Astrocyte of the spinal cord (primary cell): ENCODE data around the gene TPP1.
A peak's percentile ranks its signal among the peaks of the same experiment; 100 is the strongest.

ENCODE experiments used
- DNase-seq: peaks from one replicate; pipeline ENCODE4 v3.0.0; 2011; ENCODE audit warnings: low read depth, low spot score
- H3K4me3 ChIP-seq: 2 replicates; pipeline ENCODE4 v1.5.1; 2011; ENCODE audit warnings: low read depth, mild to moderate bottlenecking, low read length, moderate library complexity
- in situ Hi-C: cut with HindIII; loops from 2 replicates; pipeline ENCODE4 v1.10.0; 2017; ENCODE audit warnings: low sequenced_read_pairs
- TF ChIP-seq, protein P1 (sequence below): IDR thresholded peaks from 2 replicates; pipeline ENCODE4 v1.5.1; 2012; ENCODE audit warnings: low read depth, mild to moderate bottlenecking, low read length, inconsistent platforms

TPP1 gene

DNA sequence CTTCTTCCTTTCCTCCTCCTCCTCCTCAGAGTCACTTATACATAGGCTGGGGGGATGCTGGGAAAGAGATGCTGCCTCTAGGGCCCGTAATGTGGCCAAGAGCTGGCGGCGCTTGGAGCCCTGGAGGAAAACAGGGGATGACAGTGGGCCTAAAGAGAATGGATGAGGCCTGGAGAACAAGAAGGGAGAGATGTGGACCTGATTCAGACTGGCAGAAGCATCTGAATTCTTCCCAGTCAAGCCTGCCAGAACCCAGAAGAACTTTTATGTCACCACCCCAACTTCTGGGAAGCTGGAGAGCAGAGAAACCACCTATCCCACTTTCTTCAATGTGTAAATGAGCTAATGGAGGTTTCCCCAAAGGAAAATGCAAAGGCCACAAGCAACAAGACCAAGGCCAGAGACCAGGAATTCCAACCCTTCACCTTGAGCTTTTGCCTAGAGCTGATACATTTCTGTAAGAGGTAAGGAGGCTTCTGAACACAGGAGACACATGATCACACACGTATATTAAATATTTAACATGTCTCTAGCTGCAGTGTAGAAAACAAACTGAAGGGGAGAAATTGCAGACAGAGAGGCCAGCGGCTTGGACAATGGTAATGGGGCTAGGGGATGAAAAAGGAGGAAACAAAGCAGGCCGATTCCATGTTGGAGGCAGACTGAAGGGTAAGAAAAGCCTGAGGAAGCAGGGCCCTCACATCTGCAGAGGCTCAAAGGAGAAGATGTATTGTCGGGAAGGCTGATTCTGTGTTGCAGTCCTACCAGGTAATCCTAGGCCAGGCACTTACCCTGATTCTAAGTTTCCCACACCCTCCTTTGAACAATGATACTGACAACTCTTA is 16.9 kb downstream of the TPP1 start:
- TF ChIP-seq, protein P1, sequence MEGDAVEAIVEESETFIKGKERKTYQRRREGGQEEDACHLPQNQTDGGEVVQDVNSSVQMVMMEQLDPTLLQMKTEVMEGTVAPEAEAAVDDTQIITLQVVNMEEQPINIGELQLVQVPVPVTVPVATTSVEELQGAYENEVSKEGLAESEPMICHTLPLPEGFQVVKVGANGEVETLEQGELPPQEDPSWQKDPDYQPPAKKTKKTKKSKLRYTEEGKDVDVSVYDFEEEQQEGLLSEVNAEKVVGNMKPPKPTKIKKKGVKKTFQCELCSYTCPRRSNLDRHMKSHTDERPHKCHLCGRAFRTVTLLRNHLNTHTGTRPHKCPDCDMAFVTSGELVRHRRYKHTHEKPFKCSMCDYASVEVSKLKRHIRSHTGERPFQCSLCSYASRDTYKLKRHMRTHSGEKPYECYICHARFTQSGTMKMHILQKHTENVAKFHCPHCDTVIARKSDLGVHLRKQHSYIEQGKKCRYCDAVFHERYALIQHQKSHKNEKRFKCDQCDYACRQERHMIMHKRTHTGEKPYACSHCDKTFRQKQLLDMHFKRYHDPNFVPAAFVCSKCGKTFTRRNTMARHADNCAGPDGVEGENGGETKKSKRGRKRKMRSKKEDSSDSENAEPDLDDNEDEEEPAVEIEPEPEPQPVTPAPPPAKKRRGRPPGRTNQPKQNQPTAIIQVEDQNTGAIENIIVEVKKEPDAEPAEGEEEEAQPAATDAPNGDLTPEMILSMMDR, result no peak
- peak overlapping the region; percentile 62 for H3K4me3 ChIP-seq
- in situ Hi-C loops, result no loop called here
- no peak for DNase-seq

DNA sequence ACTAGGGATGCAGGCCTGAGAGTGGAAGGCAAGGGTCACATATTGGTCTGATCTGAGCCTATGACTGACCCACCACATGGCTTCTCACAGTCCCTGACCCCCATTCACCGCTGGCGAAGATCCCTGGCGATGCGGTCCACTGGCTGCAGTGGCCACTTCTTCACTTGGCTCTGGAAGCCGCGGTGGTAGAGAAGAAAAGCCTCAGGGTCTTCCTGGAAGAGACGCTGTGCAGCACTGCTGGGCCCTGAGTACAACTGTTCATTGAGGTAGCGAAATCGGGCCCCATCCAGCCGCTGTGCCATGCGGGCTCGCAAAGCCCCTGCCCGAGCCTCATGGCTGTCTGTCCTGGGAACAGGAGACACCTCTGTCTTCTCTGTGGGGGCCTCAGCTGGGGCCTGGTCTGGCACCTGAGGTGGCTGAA is 18.2 kb downstream of the TPP1 start:
- DNase-seq, result no peak
- TF ChIP-seq, protein P1, result no peak
- in situ Hi-C loops, result no loop called here
- H3K4me3 ChIP-seq, result no peak overlapping the region

DNA sequence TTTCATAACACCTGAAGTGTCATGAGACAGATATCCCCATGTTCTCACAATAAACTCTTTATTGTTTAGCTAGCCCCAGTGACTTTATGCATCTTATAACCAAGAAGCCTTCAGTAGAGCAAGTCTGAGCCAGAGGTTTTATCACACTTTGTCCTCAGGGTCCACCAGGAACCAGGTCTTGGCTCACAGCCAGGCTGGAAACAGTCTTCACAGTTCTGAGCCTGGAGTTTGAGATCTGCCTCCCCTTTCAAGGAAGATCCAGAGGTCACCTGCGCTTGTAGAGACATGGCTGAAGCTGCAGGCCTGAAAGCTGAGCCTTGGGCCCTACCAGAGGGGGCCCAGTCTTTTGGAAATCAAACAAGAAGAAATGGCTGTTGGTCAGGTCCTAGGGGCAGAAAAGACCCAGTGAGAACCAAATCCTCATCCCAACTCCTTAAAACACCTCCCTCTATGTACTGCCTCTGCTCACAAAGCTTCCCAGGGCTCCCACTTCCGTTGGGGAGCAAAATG is 19.3 kb downstream of the TPP1 start:
- TF ChIP-seq, protein P1, result no peak
- DNase-seq, result no peak
- H3K4me3 ChIP-seq, result no peak overlapping the region
- in situ Hi-C loops, result no loop called here

DNA sequence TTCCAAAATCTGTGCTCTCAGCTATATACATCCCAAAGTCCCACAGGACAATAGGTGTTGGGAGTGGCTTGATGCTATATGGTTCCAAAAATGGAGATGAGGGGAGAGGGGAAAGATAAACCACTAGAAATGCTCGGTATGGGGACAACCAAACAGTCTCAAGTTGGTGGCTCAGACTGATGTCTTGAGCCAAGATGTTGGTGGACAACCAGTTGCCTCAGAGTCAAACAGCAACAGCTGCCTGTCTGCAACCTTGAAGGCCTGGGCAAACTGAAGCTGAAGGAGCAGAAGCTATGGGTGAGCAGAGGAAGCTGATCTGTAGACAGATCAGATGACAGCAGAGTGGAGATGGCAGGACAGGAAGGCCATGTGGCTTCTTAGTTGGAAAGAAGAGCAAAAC is 19.8 kb downstream of the TPP1 start:
- DNase-seq, result no peak
- TF ChIP-seq, protein P1, result no peak
- in situ Hi-C loops, result no loop called here
- no peak overlapping the region for H3K4me3 ChIP-seq

DNA sequence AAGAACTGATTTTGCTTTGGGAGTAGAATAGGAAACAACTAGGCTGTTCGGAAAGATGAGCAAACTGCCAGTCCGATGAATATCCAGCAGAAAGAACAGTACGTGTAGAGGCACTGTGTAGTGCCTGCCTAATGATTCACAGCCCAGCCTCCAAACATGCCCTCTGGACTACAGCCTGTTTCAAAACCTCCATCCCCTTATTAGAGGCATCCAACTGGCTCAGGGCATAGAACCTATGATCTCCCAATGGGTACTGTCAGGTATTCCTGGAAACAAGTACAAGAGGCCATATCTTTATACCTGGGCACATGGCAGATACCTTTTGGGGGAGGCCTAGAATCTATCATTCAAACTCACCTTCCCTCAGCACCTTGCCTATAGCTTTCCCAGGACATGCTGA is 20.7 kb downstream of the TPP1 start:
- in situ Hi-C loops, result no loop called here
- TF ChIP-seq, protein P1, result no peak
- no peak for DNase-seq

DNA sequence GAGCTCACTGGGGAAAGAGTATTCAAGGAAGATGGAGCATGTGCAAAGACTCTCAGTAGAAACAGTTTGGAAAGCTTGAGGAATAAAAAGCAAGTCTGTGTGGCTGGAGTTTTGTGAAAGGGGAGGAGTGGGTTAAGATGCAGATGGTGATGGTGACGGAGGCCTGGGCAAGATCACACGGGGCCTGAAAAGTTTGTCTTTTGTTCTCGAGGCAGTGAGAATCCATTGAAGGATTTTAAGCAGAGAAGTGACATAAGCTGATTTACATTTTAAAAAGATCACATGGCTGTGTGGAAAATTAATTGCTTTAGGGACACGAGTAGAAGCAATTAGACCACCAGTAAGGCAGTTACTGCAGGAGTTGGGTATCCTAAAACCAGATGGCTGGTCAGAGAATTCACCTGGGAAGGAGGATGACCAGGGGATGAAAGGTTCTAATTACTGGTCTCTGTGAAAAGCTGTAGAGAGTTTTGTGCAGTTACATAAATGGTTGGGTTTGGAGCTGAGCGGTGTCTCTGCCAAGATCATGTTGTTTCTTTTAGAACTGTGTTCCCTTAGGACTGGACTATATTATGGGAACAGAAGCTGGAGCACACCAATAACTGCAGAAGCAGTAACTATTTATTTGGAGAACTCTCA is 22.9 kb downstream of the TPP1 start:
- no peak for DNase-seq
- TF ChIP-seq, protein P1, result no peak
- in situ Hi-C loops, result no loop called here
- no peak overlapping the region for H3K4me3 ChIP-seq

More for the DNA sequence above, 20.7 kb downstream of the TPP1 start:
- no peak overlapping the region for H3K4me3 ChIP-seq
